SK-MEL-5 (cell line): ENCODE results near the gene BAG5. TPM values are rescaled to one million over a fixed set of nuclear protein-coding genes. Genes with fewer than 3 reads are reported as not detected.
A peak's percentile ranks its signal among the peaks of the same experiment; 100 is the strongest.

ENCODE experiments used
- DNase-seq: peaks from one replicate; pipeline ENCODE4 v3.0.0-alpha.2; 2016; ENCODE audit warnings: low read depth, low spot score
- in situ Hi-C: cut with HindIII; loops from 2 replicates; pipeline ENCODE4 v1.10.0; 2016; ENCODE audit warnings: low sequenced_read_pairs, high pct_unique_total_duplicates, low pct_unique_long_range_greater_than_20kb
- total RNA-seq: library from RNA; depleted of rRNA; stranded (reverse); fragments of >200 nt; shearing (Covaris generic); gene quantifications from 2 replicates; pipeline ENCODE4 v1.2.3, GENCODE V29; 2014

Gene BAG5
- total RNA-seq, 1 experiment from 2014 or later = 26.9 TPM

- DNase-seq = no peak
- in situ Hi-C loops = no loop called here
Observed at GRCh38 chr14:103574707-103575285, 12.3 kb upstream of the BAG5 start.

GRCh38 chr14:103574104-103574503 lies 11.6 kb upstream of the BAG5 start:
- in situ Hi-C loops = no loop called here
- no peak for DNase-seq

- in situ Hi-C loops = no loop called here
- DNase-seq = no peak
Observed at GRCh38 chr14:103569408-103569807, 7.0 kb upstream of the BAG5 start.

GRCh38 chr14:103568952-103569351 lies 6.5 kb upstream of the BAG5 start:
- in situ Hi-C loops = no loop called here
- no peak for DNase-seq

GRCh38 chr14:103563844-103564505 lies 1.5 kb upstream of the BAG5 start:
- DNase-seq = no peak
- in situ Hi-C loops = no loop called here

GRCh38 chr14:103563226-103563620 lies 766 bp upstream of the BAG5 start:
- no peak for DNase-seq
- in situ Hi-C loops = no loop called here

- in situ Hi-C loops = no loop called here
- DNase-seq = peak; percentile 42
Observed at GRCh38 chr14:103562179-103562428, 353 bp downstream of the BAG5 start.

GRCh38 chr14:103561381-103562178 lies 877 bp downstream of the BAG5 start:
- in situ Hi-C loops = no loop called here
- DNase-seq = peak; percentile 34

- DNase-seq = no peak
- in situ Hi-C loops = no loop called here
Observed at GRCh38 chr14:103560691-103561090, 1.8 kb downstream of the BAG5 start.

- in situ Hi-C loops = no loop called here
- DNase-seq = no peak
Observed at GRCh38 chr14:103559766-103560165, 2.7 kb downstream of the BAG5 start.

- no peak for DNase-seq
- in situ Hi-C loops = no loop called here
Observed at GRCh38 chr14:103558071-103558882, 4.2 kb downstream of the BAG5 start.

GRCh38 chr14:103556946-103557758 lies 5.3 kb downstream of the BAG5 start:
- in situ Hi-C loops = no loop called here

GRCh38 chr14:103555559-103556337 lies 6.7 kb downstream of the BAG5 start:
- DNase-seq = no peak

More at GRCh38 chr14:103556946-103557758, 5.3 kb downstream of the BAG5 start:
- DNase-seq = peak; percentile 70

GRCh38 chr14:103552846-103553210 lies 9.6 kb downstream of the BAG5 start:
- in situ Hi-C loops = no loop called here

More at GRCh38 chr14:103555559-103556337, 6.7 kb downstream of the BAG5 start:
- in situ Hi-C loops = no loop called here

GRCh38 chr14:103552011-103552845 lies 10.2 kb downstream of the BAG5 start:
- in situ Hi-C loops = no loop called here
- DNase-seq = no peak

More at GRCh38 chr14:103552846-103553210, 9.6 kb downstream of the BAG5 start:
- DNase-seq = no peak

GRCh38 chr14:103551338-103551762 lies 11.1 kb downstream of the BAG5 start:
- no peak for DNase-seq

More at GRCh38 chr14:103551338-103551762, 11.1 kb downstream of the BAG5 start:
- in situ Hi-C loops = no loop called here
